Fibroblast of lung (primary cell): ENCODE results near the gene FHL3. TPM values are rescaled to one million over a fixed set of nuclear protein-coding genes. Genes with fewer than 3 reads are reported as not detected.

Experiments
- DNase-seq, 2 donors: peaks; one replicate each; pipeline versions ENCODE4 v3.0.0 to v3.0.0-alpha.2; 2010; ENCODE audit warnings: low read depth in 2 of 2
- H2AFZ ChIP-seq: 2 replicates; pipeline ENCODE4 v1.5.1; 2012; ENCODE audit warnings: low read length, control low read depth, inconsistent platforms
- H3K27ac ChIP-seq: 2 replicates; pipeline ENCODE4 v1.5.1; 2011; ENCODE audit warnings: low read length, control low read depth; ENCODE audit not compliant: insufficient read depth
- H3K27me3 ChIP-seq: 2 replicates; pipeline ENCODE4 v1.5.1; 2011; ENCODE audit warnings: mild to moderate bottlenecking, low read length; ENCODE audit not compliant: control insufficient read depth, insufficient read depth
- H3K36me3 ChIP-seq: 2 replicates; pipeline ENCODE4 v1.5.1; 2011; ENCODE audit warnings: low read length; ENCODE audit not compliant: control insufficient read depth, insufficient read depth
- H3K4me1 ChIP-seq: 2 replicates; pipeline ENCODE4 v1.5.1; 2011; ENCODE audit warnings: low read length; ENCODE audit not compliant: control insufficient read depth, insufficient read depth; ENCODE audit errors: extremely low read depth
- H3K4me2 ChIP-seq: 2 replicates; pipeline ENCODE4 v1.5.1; 2011; ENCODE audit warnings: low read length, control low read depth; ENCODE audit not compliant: insufficient read depth; ENCODE audit errors: extremely low read depth
- H3K4me3 ChIP-seq, 4 experiments: fragments of 200-600 bp in 1 of 4; sonication (generic) in 1 of 4; replicated peaks in 1 of 4; 2 replicates each; pipeline ENCODE4 v1.5.1; 2011 to 2016; ENCODE audit warnings: low read length in 4 of 4, low read depth in 3 of 4, mild to moderate bottlenecking in 3 of 4, control low read depth in 2 of 4, inconsistent platforms in 1 of 4, mixed read lengths in 1 of 4; ENCODE audit not compliant: insufficient read depth in 1 of 4; ENCODE audit errors: control extremely low read depth in 1 of 4
- H3K79me2 ChIP-seq: 2 replicates; pipeline ENCODE4 v1.5.1; 2012; ENCODE audit warnings: mild to moderate bottlenecking, low read length, inconsistent platforms; ENCODE audit not compliant: control insufficient read depth, insufficient read depth
- H3K9ac ChIP-seq: 2 replicates; pipeline ENCODE4 v1.5.1; 2011; ENCODE audit warnings: mild to moderate bottlenecking, low read length, control low read depth; ENCODE audit not compliant: insufficient read depth
- H3K9me3 ChIP-seq: 2 replicates; pipeline ENCODE4 v1.5.1; 2012; ENCODE audit warnings: low read depth, low read length; ENCODE audit not compliant: control insufficient read depth, insufficient read depth
- H4K20me1 ChIP-seq: 2 replicates; pipeline ENCODE4 v1.5.1; 2011; ENCODE audit warnings: low read length; ENCODE audit not compliant: control insufficient read depth, insufficient read depth; ENCODE audit errors: extremely low read depth
- CTCF ChIP-seq, 2 donors: IDR thresholded peaks in 1 of 2; conservative IDR thresholded peaks in 1 of 2; 1 replicate in 1 of 2; 2 replicates in 1 of 2; pipeline ENCODE4 v1.5.1; 2011 to 2012; ENCODE audit warnings: low read length in 2 of 2, control low read depth in 1 of 2, inconsistent platforms in 1 of 2, low read depth in 1 of 2, mild to moderate bottlenecking in 1 of 2
- EZH2 ChIP-seq: IDR thresholded peaks from 2 replicates; pipeline ENCODE4 v1.5.1; 2012; ENCODE audit warnings: low read length, control low read depth, mild to moderate bottlenecking; ENCODE audit errors: missing control alignments
- polyA plus RNA-seq, 2 donors: library from polyadenylated mRNA; depleted of rRNA in 1 of 2; stranded (reverse) in 1 of 2; unstranded in 1 of 2; fragments of >200 nt; gene quantifications; 2 replicates each; pipeline ENCODE4 v1.2.1, GENCODE V29; 2011 to 2012; ENCODE audit warnings: missing spikeins in 1 of 2
- total RNA-seq: library from RNA; depleted of rRNA; stranded (reverse); fragments of >200 nt; gene quantifications from 2 replicates; pipeline ENCODE4 v1.2.1, GENCODE V29; 2014

The FHL3 gene
- total and polyA plus RNA-seq, 2 donors (not counting 1 experiment from before 2014, with no cell fraction given): 13.9 to 25.0 TPM

- TF ChIP-seq EZH2: no peak
- no peak for DNase-seq
Measured at GRCh38 chr1:38027201-38028104, 22.1 kb upstream of the FHL3 start.

GRCh38 chr1:38026592-38027200, 21.4 kb upstream of the FHL3 start:
- Histone ChIP-seq H3K4me2 (no peak overlapping the region), H2AFZ (no peak overlapping the region), H4K20me1 (no peaks in the 10 kb centered on the region), H3K27ac (no peak overlapping the region), H3K79me2 (no peaks in the 10 kb centered on the region), H3K27me3 (no peaks in the 10 kb centered on the region), H3K36me3 (peaks cover 13% of the 10 kb centered on the region), H3K9me3 (no peaks in the 10 kb centered on the region), H3K9ac (no peak overlapping the region), H3K4me3 (no peak overlapping the region), H3K4me1 (peaks cover 16% of the 10 kb centered on the region)
- TF ChIP-seq EZH2 (no peak), CTCF (conservative IDR thresholded peaks at IDR 0.05 in 1 of 2, IDR thresholded peaks at IDR 0.05 in 1 of 2; ENCODE audit: low read depth in 1 of 2, low read length in 2 of 2) (peak; percentile 59 to 73)
- DNase-seq: peak; percentile 54 to 62

More at GRCh38 chr1:38027201-38028104, 22.1 kb upstream of the FHL3 start:
- peaks cover 16% of the 10 kb centered on the region for H3K4me1 ChIP-seq
- H2AFZ ChIP-seq: no peak overlapping the region
- H3K27me3 ChIP-seq: no peaks in the 10 kb centered on the region
- no peaks in the 10 kb centered on the region for H3K9me3 ChIP-seq
- no peaks in the 10 kb centered on the region for H3K79me2 ChIP-seq
- H3K36me3 ChIP-seq: peaks cover 11% of the 10 kb centered on the region
- H3K27ac ChIP-seq: no peak overlapping the region
- H3K4me2 ChIP-seq: no peak overlapping the region
- no peaks in the 10 kb centered on the region for H4K20me1 ChIP-seq
- H3K4me3 ChIP-seq: no peak overlapping the region
- no peak overlapping the region for H3K9ac ChIP-seq

- TF ChIP-seq CTCF (conservative IDR thresholded peaks at IDR 0.05 in 1 of 2, IDR thresholded peaks at IDR 0.05 in 1 of 2; ENCODE audit: low read depth in 1 of 2, low read length in 2 of 2) (no peak), EZH2 (no peak)
- peaks cover 13% of the 10 kb centered on the region for H3K36me3 ChIP-seq
Measured at GRCh38 chr1:38025664-38026063, 20.4 kb upstream of the FHL3 start.

More at GRCh38 chr1:38025664-38026063, 20.4 kb upstream of the FHL3 start:
- H3K9me3 ChIP-seq: no peaks in the 10 kb centered on the region
- H4K20me1 ChIP-seq: no peaks in the 10 kb centered on the region
- H3K4me3 ChIP-seq: no peak overlapping the region
- no peaks in the 10 kb centered on the region for H3K79me2 ChIP-seq
- peaks cover 16% of the 10 kb centered on the region for H3K4me1 ChIP-seq
- H3K27me3 ChIP-seq: no peaks in the 10 kb centered on the region
- no peak for DNase-seq
- H3K4me2 ChIP-seq: no peak overlapping the region
- no peak overlapping the region for H3K9ac ChIP-seq
- no peak overlapping the region for H2AFZ ChIP-seq
- H3K27ac ChIP-seq: no peak overlapping the region
